ENCODE results near the gene GARIN1A.

The GARIN1A gene

GRCh38 chr7:128666200-128666599, 5.9 kb upstream of the GARIN1A start:
- no peaks in the 10 kb centered on the region for H3K36me3 ChIP-seq (replicated peaks; ENCODE audit: insufficient read depth, low read length)
- H3K4me1 ChIP-seq (ENCODE audit: low read length): no peaks in the 10 kb centered on the region
- TF ChIP-seq EZH2phosphoT487 (IDR thresholded peaks at IDR 0.05; ENCODE audit: low read length) (no peak), EZH2 (optimal IDR thresholded peaks at IDR 0.05; ENCODE audit: low read depth, low read length) (no peak), CTCF (IDR thresholded peaks at IDR 0.05; ENCODE audit: low read length) (no peak; the same call in 1 of the 2 replicates)
- H3K27ac ChIP-seq (ENCODE audit: low read length): no peak overlapping the region
- no peaks in the 10 kb centered on the region for H3K9me2 ChIP-seq (replicated peaks; ENCODE audit: insufficient read depth, low read length)
- no peaks in the 10 kb centered on the region for H3K27me3 ChIP-seq (replicated peaks; ENCODE audit: insufficient read depth, low read length)
- no peaks in the 10 kb centered on the region for H3K9me3 ChIP-seq (replicated peaks; ENCODE audit: insufficient read depth, low read length)
- H3K79me2 ChIP-seq (ENCODE audit: low read length): no peaks in the 10 kb centered on the region
- H3K9ac ChIP-seq (ENCODE audit: low read length): no peak overlapping the region
- no peaks in the 10 kb centered on the region for H4K20me1 ChIP-seq (ENCODE audit: insufficient read depth, low read length)
- DNase-seq: no peak
- H2AFZ ChIP-seq (ENCODE audit: low read length): no peak overlapping the region
- H3F3A ChIP-seq (ENCODE audit: insufficient read depth, low read length): no peaks in the 10 kb centered on the region
- H3K4me3 ChIP-seq (ENCODE audit: low read length): no peak overlapping the region
- no peak overlapping the region for H3K4me2 ChIP-seq (ENCODE audit: low read depth, low read length)

- Histone ChIP-seq H3K36me3 (replicated peaks; ENCODE audit: insufficient read depth, low read length) (no peaks in the 10 kb centered on the region), H3K79me2 (ENCODE audit: low read length) (no peaks in the 10 kb centered on the region), H3K4me1 (ENCODE audit: low read length) (no peaks in the 10 kb centered on the region), H3K9ac (ENCODE audit: low read length) (no peak overlapping the region), H3K4me3 (ENCODE audit: low read length) (no peak overlapping the region), H3K4me2 (ENCODE audit: low read depth, low read length) (no peak overlapping the region), H3K9me2 (replicated peaks; ENCODE audit: insufficient read depth, low read length) (no peaks in the 10 kb centered on the region), H4K20me1 (ENCODE audit: insufficient read depth, low read length) (no peaks in the 10 kb centered on the region), H3F3A (ENCODE audit: insufficient read depth, low read length) (no peaks in the 10 kb centered on the region), H3K27me3 (replicated peaks; ENCODE audit: insufficient read depth, low read length) (no peaks in the 10 kb centered on the region), H2AFZ (ENCODE audit: low read length) (no peak overlapping the region), H3K9me3 (replicated peaks; ENCODE audit: insufficient read depth, low read length) (no peaks in the 10 kb centered on the region), H3K27ac (ENCODE audit: low read length) (no peak overlapping the region)
- TF ChIP-seq EZH2 (optimal IDR thresholded peaks at IDR 0.05; ENCODE audit: low read depth, low read length) (no peak), CTCF (IDR thresholded peaks at IDR 0.05; ENCODE audit: low read length) (no peak)
- no peak for DNase-seq
Observed at GRCh38 chr7:128672927-128673517, 930 bp downstream of the GARIN1A start.

- Histone ChIP-seq H2AFZ (ENCODE audit: low read length) (no peak overlapping the region), H3K4me1 (ENCODE audit: low read length) (no peaks in the 10 kb centered on the region), H3K79me2 (ENCODE audit: low read length) (no peaks in the 10 kb centered on the region), H3K4me3 (ENCODE audit: low read length) (no peak overlapping the region), H3K9me2 (replicated peaks; ENCODE audit: insufficient read depth, low read length) (no peaks in the 10 kb centered on the region), H4K20me1 (ENCODE audit: insufficient read depth, low read length) (no peaks in the 10 kb centered on the region), H3K9me3 (replicated peaks; ENCODE audit: insufficient read depth, low read length) (no peaks in the 10 kb centered on the region), H3F3A (ENCODE audit: insufficient read depth, low read length) (no peaks in the 10 kb centered on the region), H3K27ac (ENCODE audit: low read length) (no peak overlapping the region), H3K27me3 (replicated peaks; ENCODE audit: insufficient read depth, low read length) (no peaks in the 10 kb centered on the region), H3K9ac (ENCODE audit: low read length) (no peak overlapping the region), H3K4me2 (ENCODE audit: low read depth, low read length) (no peak overlapping the region), H3K36me3 (replicated peaks; ENCODE audit: insufficient read depth, low read length) (no peaks in the 10 kb centered on the region)
- TF ChIP-seq EZH2 (optimal IDR thresholded peaks at IDR 0.05; ENCODE audit: low read depth, low read length) (no peak), EZH2phosphoT487 (IDR thresholded peaks at IDR 0.05; ENCODE audit: low read length) (no peak), CTCF (IDR thresholded peaks at IDR 0.05; ENCODE audit: low read length) (no peak)
- no peak for DNase-seq
Observed at GRCh38 chr7:128673571-128673970, 1.5 kb downstream of the GARIN1A start.
